Measurements from ENCODE around the gene CPA5. TPM values are rescaled to one million over a fixed set of nuclear protein-coding genes. Genes with fewer than 3 reads are reported as not detected.

The CPA5 gene
- total RNA-seq, 1 experiment from 2014 or later: not detected

DNA sequence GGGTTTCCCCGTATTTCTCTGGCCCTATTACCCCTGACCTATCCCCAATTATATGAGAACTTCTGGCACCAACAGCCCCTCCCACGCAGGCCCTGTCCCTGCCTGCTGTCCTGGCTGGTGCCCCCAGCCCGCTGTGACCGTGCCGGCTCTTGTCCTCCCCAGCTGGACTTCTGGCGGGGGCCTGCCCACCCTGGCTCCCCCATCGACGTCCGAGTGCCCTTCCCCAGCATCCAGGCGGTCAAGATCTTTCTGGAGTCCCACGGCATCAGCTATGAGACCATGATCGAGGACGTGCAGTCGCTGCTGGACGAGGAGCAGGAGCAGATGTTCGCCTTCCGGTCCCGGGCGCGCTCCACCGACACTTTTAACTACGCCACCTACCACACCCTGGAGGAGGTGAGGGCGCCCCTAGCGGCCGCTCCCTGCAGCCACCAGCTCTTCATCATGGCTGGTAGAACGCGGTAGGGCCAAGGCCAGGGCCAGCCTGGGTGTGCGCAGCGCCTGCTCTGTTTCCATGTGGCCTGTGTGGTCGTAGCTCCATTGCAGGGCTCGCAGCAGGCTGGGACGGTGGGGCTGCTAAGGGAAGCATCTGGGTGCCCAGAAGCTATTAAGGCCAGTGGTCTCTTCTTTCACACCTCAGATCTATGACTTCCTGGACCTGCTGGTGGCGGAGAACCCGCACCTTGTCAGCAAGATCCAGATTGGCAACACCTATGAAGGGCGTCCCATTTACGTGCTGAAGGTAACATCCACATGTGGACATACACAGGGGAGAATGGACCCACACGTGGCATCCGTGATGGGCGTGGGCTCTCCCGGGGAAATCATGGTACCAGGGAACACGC, 37.1 kb downstream of the CPA5 start:
- TF ChIP-seq SMAD3 (CRISPR knock-in tag; IDR thresholded peaks at IDR 0.05; ENCODE audit: borderline replicate concordance) (no peak), ETV6 (CRISPR knock-in tag; IDR thresholded peaks at IDR 0.05) (no peak), IRF2 (CRISPR knock-in tag; IDR thresholded peaks at IDR 0.05; ENCODE audit: borderline replicate concordance, low read depth) (no peak)
- TF ChIP-seq, protein P1, sequence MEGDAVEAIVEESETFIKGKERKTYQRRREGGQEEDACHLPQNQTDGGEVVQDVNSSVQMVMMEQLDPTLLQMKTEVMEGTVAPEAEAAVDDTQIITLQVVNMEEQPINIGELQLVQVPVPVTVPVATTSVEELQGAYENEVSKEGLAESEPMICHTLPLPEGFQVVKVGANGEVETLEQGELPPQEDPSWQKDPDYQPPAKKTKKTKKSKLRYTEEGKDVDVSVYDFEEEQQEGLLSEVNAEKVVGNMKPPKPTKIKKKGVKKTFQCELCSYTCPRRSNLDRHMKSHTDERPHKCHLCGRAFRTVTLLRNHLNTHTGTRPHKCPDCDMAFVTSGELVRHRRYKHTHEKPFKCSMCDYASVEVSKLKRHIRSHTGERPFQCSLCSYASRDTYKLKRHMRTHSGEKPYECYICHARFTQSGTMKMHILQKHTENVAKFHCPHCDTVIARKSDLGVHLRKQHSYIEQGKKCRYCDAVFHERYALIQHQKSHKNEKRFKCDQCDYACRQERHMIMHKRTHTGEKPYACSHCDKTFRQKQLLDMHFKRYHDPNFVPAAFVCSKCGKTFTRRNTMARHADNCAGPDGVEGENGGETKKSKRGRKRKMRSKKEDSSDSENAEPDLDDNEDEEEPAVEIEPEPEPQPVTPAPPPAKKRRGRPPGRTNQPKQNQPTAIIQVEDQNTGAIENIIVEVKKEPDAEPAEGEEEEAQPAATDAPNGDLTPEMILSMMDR (IDR thresholded peaks at IDR 0.05): peak; percentile 73; the same call in 1 of the 2 replicates
- TF ChIP-seq, protein P2, sequence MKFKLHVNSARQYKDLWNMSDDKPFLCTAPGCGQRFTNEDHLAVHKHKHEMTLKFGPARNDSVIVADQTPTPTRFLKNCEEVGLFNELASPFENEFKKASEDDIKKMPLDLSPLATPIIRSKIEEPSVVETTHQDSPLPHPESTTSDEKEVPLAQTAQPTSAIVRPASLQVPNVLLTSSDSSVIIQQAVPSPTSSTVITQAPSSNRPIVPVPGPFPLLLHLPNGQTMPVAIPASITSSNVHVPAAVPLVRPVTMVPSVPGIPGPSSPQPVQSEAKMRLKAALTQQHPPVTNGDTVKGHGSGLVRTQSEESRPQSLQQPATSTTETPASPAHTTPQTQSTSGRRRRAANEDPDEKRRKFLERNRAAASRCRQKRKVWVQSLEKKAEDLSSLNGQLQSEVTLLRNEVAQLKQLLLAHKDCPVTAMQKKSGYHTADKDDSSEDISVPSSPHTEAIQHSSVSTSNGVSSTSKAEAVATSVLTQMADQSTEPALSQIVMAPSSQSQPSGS (CRISPR knock-in tag; IDR thresholded peaks at IDR 0.05; ENCODE audit: borderline replicate concordance, low read depth): no peak
- TF ChIP-seq, protein P3, sequence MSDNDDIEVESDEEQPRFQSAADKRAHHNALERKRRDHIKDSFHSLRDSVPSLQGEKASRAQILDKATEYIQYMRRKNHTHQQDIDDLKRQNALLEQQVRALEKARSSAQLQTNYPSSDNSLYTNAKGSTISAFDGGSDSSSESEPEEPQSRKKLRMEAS (CRISPR knock-in tag; IDR thresholded peaks at IDR 0.05): no peak
- Mint-ChIP-seq H3K9me3 (peaks cover 13% of the 10 kb centered on the region), H3K4me3 (no peak overlapping the region), H3K36me3 (peaks cover 4% of the 10 kb centered on the region), H3K27me3 (ENCODE audit: low read depth) (peaks cover 8% of the 10 kb centered on the region), H3K4me1 (peaks cover 6% of the 10 kb centered on the region), H3K27ac (no peak overlapping the region; the same call in 1 of the 2 replicates)
- peak; percentile 97 for ATAC-seq
- ChIA-PET POLR2A (interaction anchor here (0.6 to 0.8 kb wide), 3 partner anchors 105 to 235 kb away, joined by 3 to 4 read pairs (median 3); partner anchors contain the start of gene TMEM209), CTCF (interaction anchor here (0.6 to 2.2 kb wide), 27 partner anchors 11 to 1083 kb away, joined by 3 to 11 read pairs (median 4); partner anchors contain the start of genes CPA4 and TMEM209)
- peak; percentile 78 for DNase-seq (ENCODE audit: low spot score)

DNA sequence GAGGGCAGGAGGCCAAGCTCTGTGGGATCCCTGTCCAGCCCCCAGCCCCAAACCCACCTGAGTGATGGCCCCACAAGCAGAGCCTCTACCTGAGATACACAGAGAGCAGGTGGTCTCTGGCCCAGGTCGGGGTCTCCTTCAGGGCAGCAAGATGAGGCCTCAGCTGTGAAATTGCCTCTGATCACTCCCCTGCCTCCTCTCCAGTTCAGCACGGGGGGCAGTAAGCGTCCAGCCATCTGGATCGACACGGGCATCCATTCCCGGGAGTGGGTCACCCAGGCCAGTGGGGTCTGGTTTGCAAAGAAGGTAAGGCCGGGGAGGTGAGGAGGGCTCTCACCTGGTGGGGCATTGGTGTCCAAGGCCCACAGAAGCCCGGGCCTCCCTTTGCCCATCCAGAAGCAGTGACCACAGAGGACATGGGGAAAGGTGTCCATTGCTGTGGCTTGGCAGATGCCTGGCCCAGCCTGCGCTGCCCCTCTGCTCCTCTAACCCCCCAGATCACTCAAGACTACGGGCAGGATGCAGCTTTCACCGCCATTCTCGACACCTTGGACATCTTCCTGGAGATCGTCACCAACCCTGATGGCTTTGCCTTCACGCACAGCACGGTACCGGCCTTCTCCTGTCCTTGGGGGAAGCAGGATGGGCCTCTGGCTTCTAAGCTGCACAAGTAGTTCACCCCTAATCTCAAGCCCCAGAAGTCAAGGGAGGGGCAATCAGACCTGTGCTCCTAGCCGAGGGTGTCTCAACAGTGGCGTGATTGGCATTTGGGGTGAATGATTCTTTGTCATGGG, 38.8 kb downstream of the CPA5 start:
- no peak for ATAC-seq
- ChIA-PET CTCF (no interaction called here), POLR2A (no interaction called here)
- no peak for DNase-seq (ENCODE audit: low spot score)
- peaks cover 6% of the 10 kb centered on the region for H3K4me1 Mint-ChIP-seq
- TF ChIP-seq, protein P4, sequence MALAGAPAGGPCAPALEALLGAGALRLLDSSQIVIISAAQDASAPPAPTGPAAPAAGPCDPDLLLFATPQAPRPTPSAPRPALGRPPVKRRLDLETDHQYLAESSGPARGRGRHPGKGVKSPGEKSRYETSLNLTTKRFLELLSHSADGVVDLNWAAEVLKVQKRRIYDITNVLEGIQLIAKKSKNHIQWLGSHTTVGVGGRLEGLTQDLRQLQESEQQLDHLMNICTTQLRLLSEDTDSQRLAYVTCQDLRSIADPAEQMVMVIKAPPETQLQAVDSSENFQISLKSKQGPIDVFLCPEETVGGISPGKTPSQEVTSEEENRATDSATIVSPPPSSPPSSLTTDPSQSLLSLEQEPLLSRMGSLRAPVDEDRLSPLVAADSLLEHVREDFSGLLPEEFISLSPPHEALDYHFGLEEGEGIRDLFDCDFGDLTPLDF (CRISPR knock-in tag; IDR thresholded peaks at IDR 0.05): no peak
- TF ChIP-seq, protein P5, sequence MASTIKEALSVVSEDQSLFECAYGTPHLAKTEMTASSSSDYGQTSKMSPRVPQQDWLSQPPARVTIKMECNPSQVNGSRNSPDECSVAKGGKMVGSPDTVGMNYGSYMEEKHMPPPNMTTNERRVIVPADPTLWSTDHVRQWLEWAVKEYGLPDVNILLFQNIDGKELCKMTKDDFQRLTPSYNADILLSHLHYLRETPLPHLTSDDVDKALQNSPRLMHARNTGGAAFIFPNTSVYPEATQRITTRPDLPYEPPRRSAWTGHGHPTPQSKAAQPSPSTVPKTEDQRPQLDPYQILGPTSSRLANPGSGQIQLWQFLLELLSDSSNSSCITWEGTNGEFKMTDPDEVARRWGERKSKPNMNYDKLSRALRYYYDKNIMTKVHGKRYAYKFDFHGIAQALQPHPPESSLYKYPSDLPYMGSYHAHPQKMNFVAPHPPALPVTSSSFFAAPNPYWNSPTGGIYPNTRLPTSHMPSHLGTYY (CRISPR knock-in tag; IDR thresholded peaks at IDR 0.05): no peak
- TF ChIP-seq SP1 (CRISPR knock-in tag; conservative IDR thresholded peaks at IDR 0.05) (no peak), RELA (CRISPR knock-in tag; IDR thresholded peaks at IDR 0.05; ENCODE audit: borderline replicate concordance) (no peak), NFYB (CRISPR knock-in tag; conservative IDR thresholded peaks at IDR 0.05; ENCODE audit: low read depth) (no peak)
- TF ChIP-seq, protein P6, sequence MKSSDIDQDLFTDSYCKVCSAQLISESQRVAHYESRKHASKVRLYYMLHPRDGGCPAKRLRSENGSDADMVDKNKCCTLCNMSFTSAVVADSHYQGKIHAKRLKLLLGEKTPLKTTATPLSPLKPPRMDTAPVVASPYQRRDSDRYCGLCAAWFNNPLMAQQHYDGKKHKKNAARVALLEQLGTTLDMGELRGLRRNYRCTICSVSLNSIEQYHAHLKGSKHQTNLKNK (CRISPR knock-in tag; IDR thresholded peaks at IDR 0.05): no peak
- no peak overlapping the region for H3K4me3 Mint-ChIP-seq
- peaks cover 8% of the 10 kb centered on the region for H3K27me3 Mint-ChIP-seq (ENCODE audit: low read depth)
- peaks cover 9% of the 10 kb centered on the region for H3K9me3 Mint-ChIP-seq
- no peak overlapping the region for H3K27ac Mint-ChIP-seq
- peaks cover 2% of the 10 kb centered on the region; the same call in 1 of the 2 replicates for H3K36me3 Mint-ChIP-seq

DNA sequence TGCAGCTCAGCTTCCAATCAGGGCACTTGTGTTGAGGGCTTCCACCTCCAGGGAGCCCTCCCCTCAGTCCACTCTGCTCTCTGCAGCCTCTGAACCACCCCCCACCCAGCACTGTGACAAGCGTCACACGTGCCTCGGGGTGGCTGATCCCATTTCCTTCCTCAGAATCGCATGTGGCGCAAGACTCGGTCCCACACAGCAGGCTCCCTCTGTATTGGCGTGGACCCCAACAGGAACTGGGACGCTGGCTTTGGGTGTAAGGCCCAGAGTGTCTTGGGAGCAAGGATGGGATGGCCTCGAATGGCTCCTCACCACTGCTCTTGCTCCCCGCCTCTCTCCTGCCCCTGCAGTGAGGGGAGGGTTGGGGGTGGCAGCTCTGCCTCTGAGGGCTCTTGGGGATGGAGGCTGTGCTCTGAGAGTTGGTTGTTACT, 39.8 kb downstream of the CPA5 start:
- peaks cover 6% of the 10 kb centered on the region for H3K4me1 Mint-ChIP-seq
- peaks cover 8% of the 10 kb centered on the region for H3K27me3 Mint-ChIP-seq (ENCODE audit: low read depth)
- ChIA-PET POLR2A (no interaction called here), CTCF (no interaction called here)
- ATAC-seq (no peak), DNase-seq (ENCODE audit: low spot score) (no peak)
- H3K36me3 Mint-ChIP-seq: peaks cover 5% of the 10 kb centered on the region
- H3K27ac Mint-ChIP-seq: no peak overlapping the region
- H3K4me3 Mint-ChIP-seq: no peak overlapping the region
- H3K9me3 Mint-ChIP-seq: peaks cover 12% of the 10 kb centered on the region
- TF ChIP-seq, protein P7, sequence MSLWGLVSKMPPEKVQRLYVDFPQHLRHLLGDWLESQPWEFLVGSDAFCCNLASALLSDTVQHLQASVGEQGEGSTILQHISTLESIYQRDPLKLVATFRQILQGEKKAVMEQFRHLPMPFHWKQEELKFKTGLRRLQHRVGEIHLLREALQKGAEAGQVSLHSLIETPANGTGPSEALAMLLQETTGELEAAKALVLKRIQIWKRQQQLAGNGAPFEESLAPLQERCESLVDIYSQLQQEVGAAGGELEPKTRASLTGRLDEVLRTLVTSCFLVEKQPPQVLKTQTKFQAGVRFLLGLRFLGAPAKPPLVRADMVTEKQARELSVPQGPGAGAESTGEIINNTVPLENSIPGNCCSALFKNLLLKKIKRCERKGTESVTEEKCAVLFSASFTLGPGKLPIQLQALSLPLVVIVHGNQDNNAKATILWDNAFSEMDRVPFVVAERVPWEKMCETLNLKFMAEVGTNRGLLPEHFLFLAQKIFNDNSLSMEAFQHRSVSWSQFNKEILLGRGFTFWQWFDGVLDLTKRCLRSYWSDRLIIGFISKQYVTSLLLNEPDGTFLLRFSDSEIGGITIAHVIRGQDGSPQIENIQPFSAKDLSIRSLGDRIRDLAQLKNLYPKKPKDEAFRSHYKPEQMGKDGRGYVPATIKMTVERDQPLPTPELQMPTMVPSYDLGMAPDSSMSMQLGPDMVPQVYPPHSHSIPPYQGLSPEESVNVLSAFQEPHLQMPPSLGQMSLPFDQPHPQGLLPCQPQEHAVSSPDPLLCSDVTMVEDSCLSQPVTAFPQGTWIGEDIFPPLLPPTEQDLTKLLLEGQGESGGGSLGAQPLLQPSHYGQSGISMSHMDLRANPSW (CRISPR knock-in tag; conservative IDR thresholded peaks at IDR 0.05; ENCODE audit: low read depth): no peak
- no peak for TF ChIP-seq NR2C2 (CRISPR knock-in tag; IDR thresholded peaks at IDR 0.05)
- no peak for TF ChIP-seq ZNF263 (CRISPR knock-in tag; IDR thresholded peaks at IDR 0.05; ENCODE audit: low read depth)
- TF ChIP-seq, protein P8, sequence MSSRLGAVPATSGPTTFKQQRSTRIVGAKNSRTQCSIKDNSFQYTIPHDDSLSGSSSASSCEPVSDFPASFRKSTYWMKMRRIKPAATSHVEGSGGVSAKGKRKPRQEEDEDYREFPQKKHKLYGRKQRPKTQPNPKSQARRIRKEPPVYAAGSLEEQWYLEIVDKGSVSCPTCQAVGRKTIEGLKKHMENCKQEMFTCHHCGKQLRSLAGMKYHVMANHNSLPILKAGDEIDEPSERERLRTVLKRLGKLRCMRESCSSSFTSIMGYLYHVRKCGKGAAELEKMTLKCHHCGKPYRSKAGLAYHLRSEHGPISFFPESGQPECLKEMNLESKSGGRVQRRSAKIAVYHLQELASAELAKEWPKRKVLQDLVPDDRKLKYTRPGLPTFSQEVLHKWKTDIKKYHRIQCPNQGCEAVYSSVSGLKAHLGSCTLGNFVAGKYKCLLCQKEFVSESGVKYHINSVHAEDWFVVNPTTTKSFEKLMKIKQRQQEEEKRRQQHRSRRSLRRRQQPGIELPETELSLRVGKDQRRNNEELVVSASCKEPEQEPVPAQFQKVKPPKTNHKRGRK (CRISPR knock-in tag; IDR thresholded peaks at IDR 0.05; ENCODE audit: borderline replicate concordance): no peak
